Upper lobe of left lung (tissue), 4 donors: ENCODE data around the gene AKNA.

Experiments
- EP300 ChIP-seq, 4 donors: sonication (generic); formaldehyde crosslinking; IDR thresholded peaks; one replicate each; pipeline ENCODE4 v1.5.1; 2017; ENCODE audit warnings: antibody characterized with exemption in 4 of 4, control low read depth in 2 of 4
- POLR2A ChIP-seq, 4 donors: fragments of 450-650 bp; IDR thresholded peaks; one replicate each; pipeline ENCODE4 v1.5.1; 2016 to 2017; ENCODE audit warnings: antibody characterized with exemption in 4 of 4, mild to moderate bottlenecking in 2 of 4
- POLR2AphosphoS5 ChIP-seq, 2 donors: sonication (generic); formaldehyde crosslinking; IDR thresholded peaks; one replicate each; pipeline ENCODE4 v1.5.1; 2017; ENCODE audit warnings: antibody characterized with exemption in 2 of 2
- TF ChIP-seq, protein P1 (sequence below), 6 experiments: fragments of 450-650 bp in 4 of 6; fragments of 200-600 bp in 2 of 6; sonication (generic) in 2 of 6; IDR thresholded peaks; one replicate each; pipeline ENCODE4 v1.5.1; 2016 to 2019; ENCODE audit warnings: antibody characterized with exemption in 6 of 6

DNA sequence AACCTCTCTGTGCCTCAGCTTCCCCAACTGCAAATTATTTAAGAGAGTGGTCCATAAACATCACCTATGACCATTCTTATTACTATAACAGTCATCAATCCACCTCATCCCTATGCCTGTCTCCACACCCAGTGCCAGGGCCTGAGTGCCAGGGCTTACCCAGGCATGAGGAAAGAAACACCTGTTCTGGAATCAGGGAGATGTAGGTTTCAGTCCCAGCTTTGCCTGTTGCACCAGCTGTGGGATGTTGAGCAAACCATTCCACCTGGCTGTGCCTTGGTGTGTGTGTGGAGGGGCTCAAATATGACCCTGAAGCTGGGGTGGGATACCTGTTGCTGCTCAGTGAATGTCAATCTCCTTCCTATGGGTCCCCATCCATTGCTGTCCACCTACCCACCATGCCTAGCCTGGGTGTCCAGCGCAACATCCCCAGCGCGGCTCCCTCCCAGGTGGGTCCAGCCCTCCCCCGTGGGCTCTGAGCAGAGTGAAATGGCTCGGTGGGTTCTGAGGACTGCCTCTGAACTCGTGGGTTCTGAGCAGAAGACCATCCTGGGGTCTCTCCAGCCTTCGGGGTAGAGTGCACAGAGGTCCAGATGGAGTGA lies 16.3 kb downstream of the AKNA start:
- TF ChIP-seq POLR2A (IDR thresholded peaks at IDR 0.05) (no peak), EP300 (IDR thresholded peaks at IDR 0.05) (no peak), POLR2AphosphoS5 (IDR thresholded peaks at IDR 0.05) (no peak)
- TF ChIP-seq, protein P1, sequence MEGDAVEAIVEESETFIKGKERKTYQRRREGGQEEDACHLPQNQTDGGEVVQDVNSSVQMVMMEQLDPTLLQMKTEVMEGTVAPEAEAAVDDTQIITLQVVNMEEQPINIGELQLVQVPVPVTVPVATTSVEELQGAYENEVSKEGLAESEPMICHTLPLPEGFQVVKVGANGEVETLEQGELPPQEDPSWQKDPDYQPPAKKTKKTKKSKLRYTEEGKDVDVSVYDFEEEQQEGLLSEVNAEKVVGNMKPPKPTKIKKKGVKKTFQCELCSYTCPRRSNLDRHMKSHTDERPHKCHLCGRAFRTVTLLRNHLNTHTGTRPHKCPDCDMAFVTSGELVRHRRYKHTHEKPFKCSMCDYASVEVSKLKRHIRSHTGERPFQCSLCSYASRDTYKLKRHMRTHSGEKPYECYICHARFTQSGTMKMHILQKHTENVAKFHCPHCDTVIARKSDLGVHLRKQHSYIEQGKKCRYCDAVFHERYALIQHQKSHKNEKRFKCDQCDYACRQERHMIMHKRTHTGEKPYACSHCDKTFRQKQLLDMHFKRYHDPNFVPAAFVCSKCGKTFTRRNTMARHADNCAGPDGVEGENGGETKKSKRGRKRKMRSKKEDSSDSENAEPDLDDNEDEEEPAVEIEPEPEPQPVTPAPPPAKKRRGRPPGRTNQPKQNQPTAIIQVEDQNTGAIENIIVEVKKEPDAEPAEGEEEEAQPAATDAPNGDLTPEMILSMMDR (IDR thresholded peaks at IDR 0.05): no peak
